K562 (cell line): Measurements from ENCODE around the gene MRPS15. TPM values are rescaled to one million over a fixed set of nuclear protein-coding genes. Genes with fewer than 3 reads are reported as not detected.

Experiments used
- BRD9 ChIP-seq: fragments of 450-650 bp; IDR thresholded peaks from 2 replicates; pipeline ENCODE4 v1.6.1; 2018; ENCODE audit warnings: low read depth; ENCODE audit not compliant: partially characterized antibody
- CBFB ChIP-seq: sonication (generic); formaldehyde crosslinking; IDR thresholded peaks from 2 replicates; pipeline ENCODE4 v1.4.0; 2020; ENCODE audit warnings: mild to moderate bottlenecking, missing genetic modification reagents
- CBX3 ChIP-seq, 2 experiments: IDR thresholded peaks; 1 replicate in 1 of 2; 2 replicates in 1 of 2; pipeline ENCODE4 v1.6.1; 2012; ENCODE audit warnings: inconsistent platforms in 2 of 2, low read length in 2 of 2, borderline replicate concordance in 1 of 2, control low read depth in 1 of 2
- CSDE1 ChIP-seq, 2 experiments: fragments of 450-650 bp; IDR thresholded peaks; 2 replicates each; pipeline ENCODE4 v1.6.1; 2016; ENCODE audit warnings: mild to moderate bottlenecking in 1 of 2
- DIDO1 ChIP-seq: fragments of 450-650 bp; IDR thresholded peaks from 2 replicates; pipeline ENCODE4 v1.6.1; 2016; ENCODE audit warnings: low read depth, missing biosample characterization, missing genetic modification characterization
- ETV1 ChIP-seq: fragments of 450-650 bp; conservative IDR thresholded peaks from 2 replicates; pipeline ENCODE4 v1.6.1; 2016; ENCODE audit warnings: missing genetic modification characterization, control low read depth, low read depth, missing compliant biosample characterization
- EWSR1 ChIP-seq: fragments of 450-650 bp; IDR thresholded peaks from 2 replicates; pipeline ENCODE4 v1.6.1; 2018; ENCODE audit warnings: borderline replicate concordance, mild to moderate bottlenecking, low read depth, moderate library complexity; ENCODE audit not compliant: partially characterized antibody
- HDAC6 ChIP-seq: IDR thresholded peaks from 2 replicates; pipeline ENCODE4 v1.6.1; 2012; ENCODE audit warnings: low read depth, mild to moderate bottlenecking, control low read depth, inconsistent platforms, low read length, moderate library complexity
- HES1 ChIP-seq: fragments of 450-650 bp; IDR thresholded peaks from 2 replicates; pipeline ENCODE4 v1.6.1; 2016; ENCODE audit warnings: low read depth, mild to moderate bottlenecking, moderate library complexity
- HLTF ChIP-seq: fragments of 450-650 bp; IDR thresholded peaks from 2 replicates; pipeline ENCODE4 v1.6.1; 2016
- HMGXB4 ChIP-seq: sonication (generic); formaldehyde crosslinking; IDR thresholded peaks from 2 replicates; pipeline ENCODE4 v1.8.1; 2023; ENCODE audit warnings: mild to moderate bottlenecking, missing genetic modification reagents
- MAX ChIP-seq: sonication (generic); formaldehyde crosslinking; IDR thresholded peaks from 2 replicates; pipeline ENCODE4 v1.9.0; 2022; ENCODE audit warnings: mild to moderate bottlenecking, missing genetic modification reagents
- NCOA2 ChIP-seq, 2 experiments: fragments of 450-650 bp; IDR thresholded peaks; 2 replicates each; pipeline ENCODE4 v1.6.1; 2018; ENCODE audit warnings: mild to moderate bottlenecking in 2 of 2, moderate library complexity in 1 of 2; ENCODE audit not compliant: partially characterized antibody in 2 of 2
- SAFB ChIP-seq: fragments of 200-400 bp; formaldehyde crosslinking; IDR thresholded peaks from 2 replicates; pipeline ENCODE4 v1.6.1; 2017; ENCODE audit warnings: low read depth, low read length, borderline replicate concordance
- SRF ChIP-seq, 2 experiments: fragments of 250-450, 450-650 bp in 1 of 2; sonication (Bioruptor Pico) in 1 of 2; sonication (generic) in 1 of 2; formaldehyde crosslinking; IDR thresholded peaks; 2 replicates each; pipeline versions ENCODE4 v1.5.0 to v1.5.1; 2020 to 2022; ENCODE audit warnings: mild to moderate bottlenecking in 1 of 2, missing genetic modification reagents in 1 of 2
- STAT5B ChIP-seq: fragments of 250-450 bp; sonication (Bioruptor Pico); IDR thresholded peaks from 2 replicates; pipeline ENCODE4 v1.8.0; 2021; ENCODE audit warnings: mild to moderate bottlenecking, inconsistent platforms
- TAL1 ChIP-seq: fragments of 450-650 bp; IDR thresholded peaks from 2 replicates; pipeline ENCODE4 v1.6.1; 2016; ENCODE audit warnings: mild to moderate bottlenecking
- TEAD1 ChIP-seq, 2 experiments: fragments of 450-650 bp in 1 of 2; sonication (generic) in 1 of 2; formaldehyde crosslinking; IDR thresholded peaks; 2 replicates each; pipeline versions ENCODE4 v1.4.0 to v1.8.0; 2020 to 2022; ENCODE audit warnings: mild to moderate bottlenecking in 2 of 2, missing genetic modification reagents in 1 of 2
- ZBTB1 ChIP-seq: sonication (generic); formaldehyde crosslinking; IDR thresholded peaks from 2 replicates; pipeline ENCODE4 v1.8.1; 2023; ENCODE audit warnings: missing genetic modification reagents, low read depth, mild to moderate bottlenecking, borderline replicate concordance
- ZNF146 ChIP-seq: IDR thresholded peaks from one replicate; pipeline ENCODE4 v1.6.1; 2018; ENCODE audit warnings: missing compliant biosample characterization; ENCODE audit not compliant: unreplicated experiment
- ZNF224 ChIP-seq: sonication (generic); formaldehyde crosslinking; IDR thresholded peaks from 2 replicates; pipeline ENCODE4 v1.8.0; 2022; ENCODE audit warnings: mild to moderate bottlenecking, missing genetic modification reagents
- ZNF24 ChIP-seq: fragments of 450-650 bp; IDR thresholded peaks from 2 replicates; pipeline ENCODE4 v1.6.1; 2016
- ZNF696 ChIP-seq: fragments of 250-450 bp; sonication (Bioruptor Pico); conservative IDR thresholded peaks from 2 replicates; pipeline ENCODE4 v1.4.0; 2020; ENCODE audit warnings: mild to moderate bottlenecking, moderate library complexity
- ZNF717 ChIP-seq: fragments of 250-450 bp; sonication (Bioruptor Pico); IDR thresholded peaks from 2 replicates; pipeline ENCODE4 v1.5.0; 2021
- ZNF79 ChIP-seq: fragments of 250-450 bp; sonication (Bioruptor Pico); IDR thresholded peaks from 2 replicates; pipeline ENCODE4 v1.4.0; 2020; ENCODE audit warnings: low read depth, mild to moderate bottlenecking, moderate library complexity
- ZZZ3 ChIP-seq: fragments of 450-650 bp; IDR thresholded peaks from 2 replicates; pipeline ENCODE4 v1.6.1; 2016; ENCODE audit warnings: antibody characterized with exemption, mild to moderate bottlenecking, moderate library complexity
- polyA plus RNA-seq, 8 experiments: library from polyadenylated mRNA; depleted of rRNA in 4 of 8; stranded (reverse) in 5 of 8; unstranded in 3 of 8; fragments of >200 nt; fragmentation: Nextera tagmentation in 2 of 8; fragmentation: Illumina TruSeq in 1 of 8; extraction: Ambion mirVana in 2 of 8; extraction: Trizol in 1 of 8; gene quantifications; 2 replicates each; pipeline versions ENCODE4 v1.2.1 to v1.2.3, GENCODE V29; 2011 to 2014; ENCODE audit warnings: inconsistent platforms in 1 of 8, missing spikeins in 1 of 8
- total RNA-seq, 7 experiments: library from RNA; depleted of rRNA in 6 of 7; stranded (reverse); fragments of >200 nt in 6 of 7; fragmentation: Illumina TruSeq in 2 of 7; extraction: Trizol in 2 of 7; gene quantifications; 2 replicates each; pipeline versions ENCODE4 v1.2.1 to v1.2.3, GENCODE V29; 2011 to 2021; ENCODE audit warnings: low replicate concordance in 1 of 7

Gene MRPS15
- total and polyA plus RNA-seq, 9 of the 15 experiments (the other 6 are each of a cell fraction or from before 2014, with no cell fraction given): 62.9 to 286 (median 149) TPM

GRCh38 chr1:36463803-36464604 is at the start of gene MRPS15 (continued):
- TF ChIP-seq TEAD1 (CRISPR knock-in tag; IDR thresholded peaks at IDR 0.05) (peak; percentile 46 to 95; a peak in 3 of 4 replicates), ZNF146 (no peak), BRD9 (peak; percentile 76), SAFB (peak; percentile 35; the same call in 1 of the 2 replicates), ZNF696 (CRISPR knock-in tag) (no peak), ZBTB1 (CRISPR knock-in tag) (peak; percentile 56; the same call in 1 of the 2 replicates), ZNF717 (CRISPR knock-in tag) (no peak), SRF (CRISPR knock-in tag; IDR thresholded peaks at IDR 0.05) (no peak), ZNF224 (CRISPR knock-in tag) (0 out of 2 replicates have a peak, but pooled peaks have one; percentile 66), EWSR1 (no peak), CSDE1 (IDR thresholded peaks at IDR 0.05) (peak in 1 of 2 experiments; percentile 86; a peak in 1 of 4 replicates), CBX3 (IDR thresholded peaks at IDR 0.05; ENCODE audit: borderline replicate concordance in 1 of 2, low read length in 2 of 2) (peak in 1 of 2 experiments; percentile 94; a peak in 2 of 3 replicates), HES1 (no peak), TAL1 (0 out of 2 replicates have a peak, but pooled peaks have one; percentile 31), STAT5B (CRISPR knock-in tag) (no peak), DIDO1 (tag) (peak; percentile 97), HLTF (peak; percentile 71), HDAC6 (no peak), ZNF24 (no peak; the same call in 1 of the 2 replicates), NCOA2 (IDR thresholded peaks at IDR 0.05; ENCODE audit: partially characterized antibody in 2 of 2) (no peak), MAX (CRISPR knock-in tag) (peak; percentile 97), HMGXB4 (CRISPR knock-in tag) (peak; percentile 68; the same call in 1 of the 2 replicates), ZNF79 (CRISPR knock-in tag) (no peak), CBFB (CRISPR knock-in tag) (no peak), ZZZ3 (no peak), ETV1 (tag) (peak; percentile 47; the same call in 1 of the 2 replicates)
